Fibroblast of skin of right quadriceps (primary cell): ENCODE results near the gene HLA-DOA.
A peak's percentile ranks its signal among the peaks of the same experiment; 100 is the strongest.

Experiments used
- DNase-seq: peaks from one replicate; pipeline ENCODE4 v3.0.0-alpha.2; 2013

Gene HLA-DOA

GRCh38 chr6:32977272-32977952, 32.0 kb downstream of the HLA-DOA start:
- DNase-seq: no peak

GRCh38 chr6:32976334-32977069, 32.9 kb downstream of the HLA-DOA start:
- DNase-seq: no peak

GRCh38 chr6:32975886-32976285, 33.5 kb downstream of the HLA-DOA start:
- DNase-seq: no peak

- DNase-seq: no peak
Observed at GRCh38 chr6:32974541-32975308, 34.7 kb downstream of the HLA-DOA start.

GRCh38 chr6:32974016-32974333, 35.4 kb downstream of the HLA-DOA start:
- no peak for DNase-seq

GRCh38 chr6:32973144-32974015, 36.0 kb downstream of the HLA-DOA start:
- DNase-seq: no peak

- DNase-seq: no peak
Observed at GRCh38 chr6:32972353-32973143, 36.8 kb downstream of the HLA-DOA start.

- DNase-seq: peak; percentile 100
Observed at GRCh38 chr6:32971581-32972352, 37.6 kb downstream of the HLA-DOA start.

GRCh38 chr6:32971242-32971580, 38.2 kb downstream of the HLA-DOA start:
- DNase-seq: no peak

- peak; percentile 97 for DNase-seq
Observed at GRCh38 chr6:32970413-32971241, 38.8 kb downstream of the HLA-DOA start.

GRCh38 chr6:32969685-32970412, 39.5 kb downstream of the HLA-DOA start:
- peak; percentile 100 for DNase-seq

- DNase-seq: peak; percentile 89
Observed at GRCh38 chr6:32968867-32969684, 40.3 kb downstream of the HLA-DOA start.

GRCh38 chr6:32968093-32968866, 41.1 kb downstream of the HLA-DOA start, which contains the start of gene BRD2:
Gene BRD2, plus strand, starts transcription at chr6:32968594. Its CDS starts 4,305 bp downstream, at chr6:32972899.
- DNase-seq: peak; percentile 97

- peak; percentile 60 for DNase-seq
Observed at GRCh38 chr6:32967151-32968091, 42.0 kb downstream of the HLA-DOA start.

GRCh38 chr6:32964776-32965175, 44.6 kb downstream of the HLA-DOA start:
- DNase-seq: no peak

- DNase-seq: no peak
Observed at GRCh38 chr6:32963866-32964265, 45.5 kb downstream of the HLA-DOA start.
